GM18505 (cell line): ENCODE data around the gene OR10R2.
"Not testable (repeated sequence)": the region's sequence is repeated elsewhere in the genome, so short reads cannot be mapped to it uniquely, and the experiment has no call there.

Experiments used
- ATAC-seq: cut with Tn5 transposase; IDR thresholded peaks from one replicate; pipeline ENCODE4 v1.9.1; 2021; ENCODE audit not compliant: unreplicated experiment
- POLR2A ChIP-seq: IDR thresholded peaks from 4 replicates; pipeline ENCODE4 v1.6.1; 2011; ENCODE audit warnings: borderline replicate concordance; ENCODE audit not compliant: insufficient read depth, insufficient read length; ENCODE audit errors: extremely low read depth

The OR10R2 gene

GRCh38 chr1:158471920-158472319, at the start of gene OR10R2:
Gene OR10R2 (plus strand): TSS chr1:158472220. CDS start chr1:158472326, 106 bp downstream.
- TF ChIP-seq POLR2A, result no peak
- no peak for ATAC-seq

- ATAC-seq, result no peak
These were observed 47.0 kb upstream of the OR10R2 start for GRCh38 chr1:158425027-158425426.

GRCh38 chr1:158426137-158426536, 45.9 kb upstream of the OR10R2 start, which contains the start of gene OR10K2:
Gene OR10K2 (minus strand): TSS chr1:158426237. CDS start chr1:158420866, 5,371 bp downstream.
- no peak for TF ChIP-seq POLR2A

More at GRCh38 chr1:158425027-158425426, 47.0 kb upstream of the OR10R2 start:
- TF ChIP-seq POLR2A, result no peak

GRCh38 chr1:158430163-158430562, 41.9 kb upstream of the OR10R2 start:
- ATAC-seq, result not testable (repeated sequence)

More at GRCh38 chr1:158426137-158426536, 45.9 kb upstream of the OR10R2 start, which contains the start of gene OR10K2:
- ATAC-seq, result no peak

GRCh38 chr1:158434741-158435140, 37.3 kb upstream of the OR10R2 start:
- ATAC-seq, result no peak
- no peak for TF ChIP-seq POLR2A

GRCh38 chr1:158445376-158445775, 26.6 kb upstream of the OR10R2 start:
- no peak for TF ChIP-seq POLR2A
- ATAC-seq, result no peak

GRCh38 chr1:158454537-158454936, 17.5 kb upstream of the OR10R2 start:
- ATAC-seq, result no peak
- no peak for TF ChIP-seq POLR2A

- no peak for ATAC-seq
- TF ChIP-seq POLR2A, result no peak
These were observed 14.8 kb upstream of the OR10R2 start for GRCh38 chr1:158457246-158457645.

- no peak for TF ChIP-seq POLR2A
- ATAC-seq, result no peak
These were observed 13.8 kb upstream of the OR10R2 start for GRCh38 chr1:158458263-158458662.

GRCh38 chr1:158461534-158461933, 10.5 kb upstream of the OR10R2 start, which contains the start of gene OR10K1:
Gene OR10K1 (plus strand): TSS chr1:158461834. CDS start chr1:158465562, 3,728 bp downstream.
- TF ChIP-seq POLR2A, result no peak
- ATAC-seq, result no peak

GRCh38 chr1:158485455-158485854, 13.4 kb downstream of the OR10R2 start:
- no peak for TF ChIP-seq POLR2A
- ATAC-seq, result no peak

- no peak for TF ChIP-seq POLR2A
- no peak for ATAC-seq
These were observed 19.3 kb downstream of the OR10R2 start for GRCh38 chr1:158491316-158491715.

GRCh38 chr1:158493054-158493453, 21.0 kb downstream of the OR10R2 start:
- TF ChIP-seq POLR2A, result no peak
- ATAC-seq, result no peak

GRCh38 chr1:158494796-158495195, 22.8 kb downstream of the OR10R2 start:
- no peak for TF ChIP-seq POLR2A
- no peak for ATAC-seq

GRCh38 chr1:158496374-158496773, 24.4 kb downstream of the OR10R2 start:
- no peak for TF ChIP-seq POLR2A
- no peak for ATAC-seq

GRCh38 chr1:158506369-158506987, 34.5 kb downstream of the OR10R2 start:
- no peak for ATAC-seq
- no peak for TF ChIP-seq POLR2A

- no peak for TF ChIP-seq POLR2A
- ATAC-seq, result no peak
These were observed 35.5 kb downstream of the OR10R2 start for GRCh38 chr1:158507511-158507910.
